ENCODE data around the gene SNX33.
A peak's percentile ranks its signal among the peaks of the same experiment; 100 is the strongest.
"Not testable (repeated sequence)": the region's sequence is repeated elsewhere in the genome, so short reads cannot be mapped to it uniquely, and the experiment has no call there.

SNX33 gene

DNA sequence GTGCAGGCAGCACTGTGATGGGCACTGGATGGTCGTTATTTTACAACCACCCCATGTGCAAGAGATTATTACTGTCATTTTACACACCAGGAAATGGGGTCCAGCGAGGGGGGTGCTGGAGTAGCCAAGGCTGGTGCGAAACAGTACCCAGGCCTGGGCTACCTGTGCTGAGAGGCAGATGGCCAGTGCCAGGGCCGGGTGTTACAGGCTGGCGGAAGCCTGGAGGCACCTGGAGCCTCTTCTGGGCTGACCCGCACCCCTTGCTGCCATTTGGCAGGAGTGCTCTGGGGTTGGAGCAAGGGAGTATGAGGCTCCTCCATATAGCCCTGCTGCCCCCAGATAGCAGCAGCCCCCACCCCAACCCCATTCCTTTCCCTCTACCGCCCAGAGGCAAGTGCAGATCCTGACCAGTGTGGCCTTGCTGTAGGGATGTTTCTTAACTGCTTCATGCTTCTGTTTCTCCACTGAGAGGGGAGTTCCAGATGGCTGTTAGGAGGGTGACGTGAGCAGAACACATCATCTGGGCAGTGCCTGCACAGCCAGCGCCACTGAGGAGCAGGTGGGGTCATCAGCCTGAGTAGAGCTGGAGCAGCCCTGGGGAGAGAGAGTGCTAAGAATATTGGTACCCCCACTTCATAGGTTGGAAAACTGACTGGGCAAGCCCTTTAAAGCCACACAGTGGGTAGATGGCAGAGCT lies 15.3 kb downstream of the SNX33 start:
- no peak for DNase-seq

DNA sequence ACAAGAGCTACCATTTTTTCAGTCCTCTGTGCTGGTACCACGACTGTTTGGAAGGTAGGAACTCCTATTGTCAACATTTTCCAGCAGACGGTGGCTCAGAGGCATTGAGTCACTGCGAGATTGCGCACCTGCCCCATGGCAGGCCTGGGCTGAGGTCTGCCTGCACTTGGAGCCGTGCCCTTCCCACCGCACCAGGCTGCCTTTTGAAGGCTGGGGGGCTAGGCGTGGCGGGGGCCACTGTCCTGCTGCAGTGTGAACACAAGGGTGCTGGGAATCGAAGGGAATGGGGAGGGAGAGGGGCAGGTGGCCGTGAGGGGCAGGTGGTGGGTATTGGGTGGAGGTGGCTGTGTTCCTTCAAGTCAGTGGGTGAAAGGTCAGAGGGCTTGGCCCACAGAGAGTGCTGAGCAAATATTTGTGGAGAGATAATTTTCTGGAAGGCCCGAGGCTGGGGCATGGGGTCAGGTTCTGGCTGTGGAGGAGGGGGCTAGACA lies 16.3 kb downstream of the SNX33 start:
- no peak for DNase-seq

DNA sequence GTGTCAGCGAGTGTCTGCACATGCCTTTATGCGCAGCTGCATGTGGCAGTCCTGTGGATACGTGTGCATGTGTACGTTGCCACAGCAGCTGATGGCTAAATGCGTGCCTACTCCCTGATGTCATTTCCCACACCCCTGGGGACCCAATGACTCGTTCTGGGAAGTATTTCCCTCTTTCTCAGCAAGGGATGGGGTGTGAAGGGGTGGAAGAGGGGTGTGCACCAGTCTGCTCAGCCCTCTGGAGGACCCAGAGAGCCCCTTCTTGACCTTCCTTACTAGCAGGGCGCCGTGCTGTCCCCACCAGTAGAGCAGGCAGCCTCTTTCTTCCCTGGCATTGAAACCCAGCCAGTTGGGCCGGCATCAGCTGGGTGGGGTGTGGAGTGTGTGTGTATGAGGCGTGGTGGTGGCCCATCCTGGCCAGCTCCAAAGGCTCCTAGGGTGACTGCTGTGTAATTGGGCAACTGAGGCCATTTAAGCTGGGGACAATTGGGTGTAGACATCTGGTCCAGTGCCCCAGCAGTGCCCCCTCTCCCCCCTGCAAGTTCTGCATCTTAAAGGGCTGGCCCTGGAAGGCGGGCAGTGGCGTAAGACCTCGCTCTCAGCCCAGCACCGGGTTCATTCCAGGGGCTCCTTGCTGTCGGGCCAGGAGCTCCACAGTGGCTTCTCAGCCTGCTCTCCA lies 19.2 kb downstream of the SNX33 start:
- DNase-seq, result no peak

DNA sequence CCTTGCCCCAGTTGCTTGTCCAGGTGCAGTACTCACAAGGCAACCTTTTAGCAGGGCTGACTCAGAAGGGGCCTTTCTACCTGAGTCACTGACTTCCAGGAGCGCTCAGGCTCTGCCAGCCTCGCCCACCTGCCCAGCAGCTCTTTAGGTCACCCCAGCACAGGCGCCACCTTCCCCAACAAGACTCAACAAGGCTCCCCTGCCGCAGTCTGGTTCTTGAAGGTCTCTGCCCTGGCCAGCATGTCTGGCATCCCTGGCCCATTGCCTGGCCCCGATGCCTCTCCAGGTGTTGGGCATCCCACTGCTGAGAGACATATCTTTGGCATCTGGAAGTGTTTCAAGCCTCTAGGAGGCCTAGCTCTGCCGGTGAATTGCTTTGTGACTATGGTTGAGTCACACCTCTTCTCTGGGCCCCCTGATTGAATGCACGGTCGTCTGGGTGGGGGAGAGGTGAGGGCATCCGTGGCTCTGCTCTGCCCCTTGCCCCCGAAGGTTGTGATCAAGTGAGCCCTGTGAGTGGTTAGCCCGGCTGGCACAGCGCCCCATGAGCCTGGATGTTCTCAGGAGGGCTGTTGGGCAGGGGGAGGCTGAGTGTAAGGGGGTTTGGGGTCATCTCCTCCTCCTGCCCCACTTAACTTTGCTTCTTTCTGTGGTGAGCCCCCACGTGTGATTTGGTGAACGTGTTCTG lies 21.6 kb downstream of the SNX33 start:
- DNase-seq, result no peak

DNA sequence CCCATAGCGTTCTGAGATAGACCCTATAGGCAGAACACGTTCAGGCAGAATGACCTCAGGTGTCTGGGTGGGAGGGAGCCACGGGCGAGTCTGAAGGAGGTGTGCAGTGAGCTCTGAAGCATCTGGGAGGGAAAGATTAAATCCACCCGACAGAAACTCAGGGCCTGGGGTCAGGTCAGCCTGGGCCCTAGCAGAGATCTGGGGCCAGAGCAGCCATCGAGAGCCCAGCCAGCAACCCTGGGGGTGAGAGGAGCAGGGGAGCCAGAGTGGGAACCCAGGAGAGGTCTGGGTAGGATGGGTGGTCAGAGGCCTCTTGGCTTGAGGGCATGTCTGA lies 22.1 kb downstream of the SNX33 start:
- no peak for DNase-seq

DNA sequence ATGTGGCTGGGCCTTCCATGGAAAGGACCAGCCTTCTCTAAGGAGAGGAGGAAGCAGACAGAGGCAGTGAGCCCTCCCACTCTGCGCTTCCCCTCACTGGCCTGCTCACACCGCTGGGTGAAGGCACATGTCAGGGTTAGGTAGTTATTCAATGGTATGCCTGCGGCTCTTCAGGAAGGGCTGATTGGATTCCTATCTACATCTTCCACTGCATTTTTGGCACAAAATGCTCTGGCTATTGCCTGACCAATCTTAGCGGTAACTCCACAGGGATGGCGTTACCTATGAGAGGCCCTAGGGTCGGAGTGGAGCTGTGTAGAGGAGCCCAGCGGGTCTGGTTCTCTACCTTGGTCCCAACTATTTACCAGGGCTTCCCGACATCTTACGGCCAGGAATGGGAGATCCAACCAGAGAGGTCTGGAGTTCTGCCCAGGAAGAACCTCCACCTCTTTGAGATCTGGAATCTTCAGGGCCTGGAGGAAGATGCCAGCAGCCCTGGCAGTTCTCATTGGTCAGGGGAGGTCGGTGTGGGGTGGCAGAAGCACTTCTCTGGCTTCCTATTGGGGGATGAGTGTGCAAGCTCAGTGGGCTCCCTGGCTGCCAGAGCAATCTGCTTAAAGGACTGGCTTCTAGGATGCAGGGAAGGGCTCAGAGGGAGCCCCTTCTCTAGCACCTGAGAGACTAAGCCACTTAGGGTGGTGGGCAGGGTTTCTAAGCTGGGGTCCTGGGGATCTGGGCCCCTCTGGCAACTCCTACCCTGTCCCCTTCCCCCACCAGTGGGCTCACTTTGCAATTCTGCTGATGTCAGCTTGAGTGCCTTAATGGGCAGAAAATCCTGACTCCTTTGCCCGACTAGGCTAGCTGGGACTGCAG lies 24.3 kb downstream of the SNX33 start:
- no peak for DNase-seq

DNA sequence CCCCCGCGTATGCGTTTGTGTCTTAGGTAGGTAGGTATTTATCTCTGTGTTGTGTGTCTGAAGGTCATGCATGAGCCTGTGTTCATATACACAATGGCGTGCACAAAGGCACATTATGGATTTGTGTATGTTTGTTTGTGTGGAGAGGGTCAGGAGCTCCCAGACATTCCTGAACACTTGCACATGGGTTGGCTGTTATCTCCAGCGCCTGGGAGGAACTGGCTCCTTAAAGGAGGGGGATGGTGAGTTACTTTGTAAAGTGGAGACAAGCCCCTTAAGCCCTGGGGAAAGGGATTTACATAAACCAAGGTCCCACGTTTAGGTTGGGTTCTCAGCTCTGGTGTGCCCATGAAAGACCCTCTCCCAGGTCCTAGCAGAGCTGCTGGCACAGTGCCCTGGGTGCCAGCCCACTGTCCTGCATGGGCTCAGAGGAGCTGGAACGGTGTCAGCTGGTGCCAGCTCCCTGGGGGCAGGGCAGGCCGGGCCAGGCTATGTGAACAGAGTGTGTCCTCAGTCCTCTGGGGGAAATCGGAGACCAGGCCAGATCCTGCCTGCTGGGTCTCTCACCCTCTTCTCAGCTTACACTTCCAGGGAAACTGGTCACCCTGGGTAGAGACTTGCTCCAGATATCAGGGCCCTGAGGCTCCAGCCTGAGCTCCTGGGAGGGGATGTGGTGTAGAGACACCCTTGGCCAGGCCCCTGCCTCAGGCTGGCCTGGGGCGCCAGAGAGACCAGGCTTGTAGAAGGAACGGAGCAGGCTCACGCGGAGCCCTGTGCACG lies 25.1 kb downstream of the SNX33 start:
- no peak for DNase-seq

DNA sequence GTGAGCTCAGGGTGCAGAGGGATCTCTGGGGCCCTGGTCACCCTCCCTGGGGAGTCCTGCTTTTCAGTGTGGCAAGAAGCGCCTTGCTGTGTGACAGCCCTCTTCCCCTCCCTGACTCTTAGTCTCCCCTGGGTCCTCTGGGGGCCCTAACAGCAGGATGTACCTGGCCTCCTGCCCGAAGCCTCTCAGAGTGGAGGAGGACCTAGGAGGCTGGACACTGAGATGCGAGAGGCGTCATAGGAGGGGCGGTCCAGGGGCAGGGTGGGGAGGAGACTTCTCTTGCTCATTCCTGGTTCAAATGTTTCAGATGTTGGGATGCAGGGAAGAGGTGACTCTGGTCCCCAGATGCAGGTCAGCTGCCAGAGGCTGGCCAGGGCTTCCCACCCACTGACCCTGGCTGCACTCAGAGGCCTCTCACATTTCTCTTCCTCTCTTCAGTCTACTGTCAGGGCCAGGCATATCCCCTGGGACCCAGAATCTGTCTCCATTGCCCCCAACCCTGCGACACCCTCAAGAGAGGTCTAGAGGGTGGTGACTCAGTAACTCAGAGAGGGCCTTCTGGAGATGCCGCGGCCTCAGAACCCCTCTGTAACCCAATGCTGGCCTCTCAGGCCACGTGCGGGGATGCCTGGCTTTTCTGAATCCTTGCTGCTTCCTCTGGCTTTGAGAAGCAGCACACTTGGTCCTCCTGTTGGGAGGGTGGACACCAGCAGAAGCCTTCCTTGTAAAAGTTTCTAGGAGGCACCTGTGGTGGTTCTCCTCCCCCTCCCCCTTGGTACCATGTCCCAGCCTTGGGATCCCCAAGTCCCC lies 25.9 kb downstream of the SNX33 start:
- DNase-seq, result no peak

DNA sequence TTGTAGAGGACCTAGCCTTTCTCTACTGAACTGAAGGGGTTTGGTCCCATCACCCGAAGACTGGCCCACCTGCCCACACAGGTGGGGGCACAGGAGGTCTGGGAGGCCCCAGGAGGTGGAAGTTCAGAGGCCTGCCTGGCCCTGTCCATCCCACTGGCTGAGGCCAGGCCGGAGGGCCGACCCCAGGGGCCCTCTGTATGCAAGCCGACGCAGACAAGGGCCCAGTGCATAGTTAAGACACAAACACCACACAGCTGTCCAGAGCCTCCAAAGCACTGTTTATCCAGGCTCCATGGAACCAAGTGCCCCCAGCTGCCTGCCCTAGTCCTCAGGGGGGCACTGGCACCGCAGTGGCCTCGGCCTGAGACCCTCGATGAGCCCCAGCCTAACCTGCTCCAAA lies 26.7 kb downstream of the SNX33 start:
- DNase-seq, result no peak

DNA sequence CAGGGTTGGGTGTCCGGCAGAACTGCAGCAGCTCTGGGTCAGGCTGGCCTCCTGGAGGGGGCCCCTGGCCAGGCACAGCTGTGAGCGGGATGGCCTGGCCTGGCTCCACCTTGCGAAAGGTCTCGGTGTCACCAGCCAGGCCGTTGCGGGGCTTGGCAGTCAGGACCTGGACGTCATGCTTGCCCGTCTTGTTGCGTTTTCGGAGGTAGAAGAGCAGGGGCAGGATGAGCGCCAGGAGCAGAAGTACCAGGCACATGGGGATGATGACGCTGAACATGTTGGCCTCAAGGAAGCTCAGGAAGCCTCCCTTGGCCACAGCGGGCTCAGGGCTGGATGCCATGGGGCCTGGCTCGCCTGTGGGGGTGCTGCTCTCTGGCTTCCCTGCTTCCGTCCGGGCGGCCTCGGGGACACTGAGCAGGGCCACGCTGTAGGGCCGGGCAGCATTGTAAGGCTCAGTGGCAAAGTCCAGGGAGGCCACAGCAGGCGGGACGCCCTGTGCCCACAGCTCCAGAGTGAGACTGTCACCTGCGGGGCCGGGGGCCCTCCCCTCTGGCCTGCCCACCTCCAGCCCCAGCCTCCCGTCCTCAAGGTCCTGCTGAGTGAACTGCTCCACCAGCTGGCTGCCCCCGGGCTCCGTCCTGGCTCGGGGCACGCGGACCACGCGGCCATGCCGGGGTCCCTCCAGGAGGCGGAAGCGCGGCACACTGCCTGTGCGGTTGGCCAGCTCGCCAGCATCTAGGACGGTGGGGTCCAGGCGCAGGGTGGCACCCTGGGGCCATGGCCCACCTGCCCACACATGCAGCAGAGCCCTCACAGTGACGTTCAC lies 28.1 kb downstream of the SNX33 start:
- DNase-seq, result no peak

GRCh38 chr15:75676688-75677464 lies 29.2 kb downstream of the SNX33 start:
- DNase-seq, result no peak

- DNase-seq, result no peak
Measured at GRCh38 chr15:75677465-75678323, 30.0 kb downstream of the SNX33 start.

DNA sequence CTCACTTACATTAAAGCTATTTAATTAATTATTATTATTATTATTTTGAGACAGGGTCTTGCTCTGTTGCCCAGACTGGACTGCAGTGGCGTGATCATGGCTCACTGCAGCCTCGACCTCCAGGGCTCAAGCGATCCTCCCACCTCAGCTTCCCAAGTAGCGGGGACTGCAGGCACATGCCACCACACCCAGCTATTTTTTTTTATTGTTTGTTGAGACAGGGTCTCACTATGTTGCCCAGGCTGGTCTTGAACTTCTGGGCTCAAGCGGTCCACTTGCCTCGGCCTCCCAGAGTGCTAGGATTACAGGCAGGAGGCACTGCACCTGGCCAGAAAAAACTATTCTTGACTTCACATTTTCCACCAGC lies 30.6 kb downstream of the SNX33 start:
- not testable (repeated sequence) for DNase-seq

DNA sequence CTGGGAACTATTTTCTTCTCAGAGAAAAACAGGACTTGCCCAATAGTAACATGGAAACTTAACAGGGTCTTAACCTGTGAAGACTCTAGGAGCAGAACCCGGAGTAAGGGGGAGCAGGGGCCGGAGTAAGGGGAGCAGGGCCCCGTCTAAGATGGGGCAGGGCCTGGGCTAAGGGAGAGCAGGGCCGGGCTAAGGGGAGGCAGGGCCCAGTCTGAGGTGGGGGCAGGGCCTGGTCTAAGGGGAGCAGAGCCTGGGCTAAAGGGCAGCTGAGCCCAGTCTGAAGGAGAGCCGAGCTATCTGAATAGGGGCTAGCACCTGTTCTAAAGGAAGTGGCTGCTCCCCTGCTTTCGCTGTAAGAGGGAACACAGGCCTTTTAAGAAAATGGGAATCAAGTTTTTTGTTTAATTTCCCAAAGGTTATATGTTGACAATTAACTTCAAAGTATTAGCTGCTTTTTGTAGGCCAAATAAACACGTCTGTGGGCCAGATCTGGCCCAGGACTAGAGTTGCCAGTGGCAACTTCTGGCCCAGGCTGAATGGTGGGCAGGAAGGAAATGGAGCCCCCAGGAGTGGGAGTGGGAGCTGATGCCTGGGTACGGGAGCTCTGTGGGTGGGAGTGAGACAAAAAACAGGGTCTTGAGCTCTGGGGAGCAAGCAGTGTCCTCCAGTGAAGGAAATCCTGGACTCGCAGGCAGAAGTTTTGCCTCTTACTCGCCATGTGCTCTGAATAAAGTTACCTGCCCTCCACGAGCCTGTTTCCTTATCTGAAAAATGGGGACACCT lies 32.5 kb downstream of the SNX33 start:
- DNase-seq, result no peak

DNA sequence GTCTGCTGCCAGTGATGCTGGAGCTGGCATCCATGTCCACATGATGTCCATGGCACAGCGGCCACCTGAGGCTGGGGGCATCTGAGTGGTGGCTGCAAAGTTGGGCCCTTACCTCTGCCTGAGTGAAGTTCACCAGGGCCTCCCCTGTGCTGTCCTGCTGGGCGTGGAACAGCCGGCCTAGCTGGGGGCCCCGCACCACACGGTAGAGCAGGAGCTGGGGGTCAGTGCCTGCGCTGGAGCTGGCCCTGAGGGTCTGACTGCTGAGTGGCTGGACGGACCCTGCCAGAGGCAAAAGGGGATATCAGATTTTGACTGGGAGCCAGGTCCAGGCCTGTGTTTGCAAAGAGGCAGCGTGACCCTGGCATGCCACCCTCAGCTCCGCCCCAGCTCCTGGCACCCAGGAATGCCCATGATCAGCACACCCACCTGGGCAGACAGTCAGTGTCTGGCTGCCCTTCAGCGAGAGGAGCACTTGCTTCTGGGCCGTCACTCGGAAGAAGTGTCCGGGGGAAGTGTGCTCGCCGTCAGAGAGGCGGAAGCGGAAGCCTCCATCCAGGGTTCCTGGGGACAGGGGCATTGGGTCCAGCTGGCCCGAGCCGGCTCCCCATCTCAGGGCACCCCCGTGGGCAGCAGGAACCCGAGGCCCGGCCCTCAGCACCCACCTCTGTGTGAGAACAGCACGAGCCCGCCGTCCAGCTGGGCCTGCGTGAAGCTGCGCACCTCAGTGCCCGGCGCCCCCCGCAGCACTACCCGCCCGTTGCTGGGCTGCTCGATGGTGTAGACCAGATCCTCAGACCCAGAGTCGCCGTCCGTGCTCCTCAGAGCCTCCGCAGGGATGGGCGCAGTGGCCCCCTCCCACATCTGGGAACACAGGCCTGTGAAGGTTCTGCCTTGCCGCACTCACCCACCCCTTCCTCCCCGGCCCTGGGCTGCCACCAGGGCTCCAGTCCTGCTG lies 34.7 kb downstream of the SNX33 start:
- DNase-seq, result no peak

- DNase-seq, result peak; percentile 66 to 68
Measured at GRCh38 chr15:75683646-75684312, 36.1 kb downstream of the SNX33 start.

All from CD4-positive, alpha-beta T cell treated with Interleukin-1 beta for 1 hour (primary cell).